GM12864 (cell line): ENCODE measurements around the gene SLC39A8.
"Not testable (repeated sequence)": the region's sequence is repeated elsewhere in the genome, so short reads cannot be mapped to it uniquely, and the experiment has no call there.

Experiments
- DNase-seq: peaks from one replicate; pipeline ENCODE4 v3.0.0-alpha.2; 2011; ENCODE audit warnings: low read depth
- H3K4me3 ChIP-seq: 2 replicates; pipeline ENCODE4 v1.5.1; 2011; ENCODE audit warnings: mild to moderate bottlenecking, low read depth, low read length, control low read depth
- TF ChIP-seq, protein P1 (sequence below): IDR thresholded peaks from 2 replicates; pipeline ENCODE4 v1.5.1; 2011; ENCODE audit warnings: low read depth, mild to moderate bottlenecking, moderate library complexity, low read length, control low read depth, inconsistent platforms; ENCODE audit errors: missing control alignments

Gene SLC39A8

DNA sequence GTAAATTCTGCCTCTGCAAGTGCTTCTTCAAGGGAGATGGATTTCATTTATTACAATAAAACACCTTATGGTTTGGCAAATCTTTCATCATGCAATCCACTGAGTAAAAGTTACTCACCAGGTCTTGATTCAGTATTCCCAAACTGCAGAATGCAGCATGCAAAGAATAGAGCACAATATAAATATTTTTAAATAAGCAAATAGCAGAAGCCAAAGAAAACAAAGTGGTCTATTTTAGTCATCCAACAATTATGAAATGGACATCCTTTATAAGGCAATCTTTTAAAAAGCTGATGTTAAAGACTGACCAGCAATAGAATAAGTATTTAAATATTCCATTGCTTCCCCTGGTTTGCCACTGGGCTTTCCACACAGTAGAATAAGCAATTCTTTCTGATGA is 59.5 kb downstream of the SLC39A8 start:
- TF ChIP-seq, protein P1, sequence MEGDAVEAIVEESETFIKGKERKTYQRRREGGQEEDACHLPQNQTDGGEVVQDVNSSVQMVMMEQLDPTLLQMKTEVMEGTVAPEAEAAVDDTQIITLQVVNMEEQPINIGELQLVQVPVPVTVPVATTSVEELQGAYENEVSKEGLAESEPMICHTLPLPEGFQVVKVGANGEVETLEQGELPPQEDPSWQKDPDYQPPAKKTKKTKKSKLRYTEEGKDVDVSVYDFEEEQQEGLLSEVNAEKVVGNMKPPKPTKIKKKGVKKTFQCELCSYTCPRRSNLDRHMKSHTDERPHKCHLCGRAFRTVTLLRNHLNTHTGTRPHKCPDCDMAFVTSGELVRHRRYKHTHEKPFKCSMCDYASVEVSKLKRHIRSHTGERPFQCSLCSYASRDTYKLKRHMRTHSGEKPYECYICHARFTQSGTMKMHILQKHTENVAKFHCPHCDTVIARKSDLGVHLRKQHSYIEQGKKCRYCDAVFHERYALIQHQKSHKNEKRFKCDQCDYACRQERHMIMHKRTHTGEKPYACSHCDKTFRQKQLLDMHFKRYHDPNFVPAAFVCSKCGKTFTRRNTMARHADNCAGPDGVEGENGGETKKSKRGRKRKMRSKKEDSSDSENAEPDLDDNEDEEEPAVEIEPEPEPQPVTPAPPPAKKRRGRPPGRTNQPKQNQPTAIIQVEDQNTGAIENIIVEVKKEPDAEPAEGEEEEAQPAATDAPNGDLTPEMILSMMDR = no peak

DNA sequence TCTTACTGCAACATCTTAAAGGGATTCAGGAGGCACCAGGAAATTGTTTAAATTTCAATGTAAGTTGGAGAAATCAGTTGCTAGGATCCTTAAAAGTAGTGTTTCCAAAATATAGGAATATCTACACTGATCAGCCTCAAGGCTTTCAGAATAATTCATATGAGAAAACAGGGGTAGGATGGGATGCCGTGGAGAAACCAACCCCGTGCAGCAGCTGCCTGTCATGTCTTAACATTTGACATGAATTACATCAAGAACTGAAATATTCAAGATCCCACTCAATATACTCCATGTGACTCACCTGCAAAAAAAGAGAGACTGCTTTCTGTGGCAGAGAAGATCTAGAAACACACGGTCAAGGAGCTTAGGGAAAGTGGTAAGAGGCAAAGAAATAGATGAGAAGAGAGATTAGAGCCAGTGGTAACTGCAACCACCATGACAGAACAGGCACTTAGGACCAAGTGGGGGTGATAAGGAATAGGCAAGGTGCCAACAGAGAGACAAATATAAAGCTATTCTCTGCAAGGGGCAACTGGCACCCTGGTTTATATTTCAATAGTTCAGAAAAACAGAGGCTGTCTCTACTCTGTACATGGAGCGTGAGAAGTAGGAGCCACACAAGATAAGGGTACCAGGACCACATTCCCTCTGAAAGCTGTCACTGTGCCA is 64.0 kb downstream of the SLC39A8 start:
- no peak for DNase-seq
- TF ChIP-seq, protein P1 = no peak
- no peak overlapping the region for H3K4me3 ChIP-seq

More for the DNA sequence above, 59.5 kb downstream of the SLC39A8 start:
- no peak overlapping the region for H3K4me3 ChIP-seq
- DNase-seq = no peak

DNA sequence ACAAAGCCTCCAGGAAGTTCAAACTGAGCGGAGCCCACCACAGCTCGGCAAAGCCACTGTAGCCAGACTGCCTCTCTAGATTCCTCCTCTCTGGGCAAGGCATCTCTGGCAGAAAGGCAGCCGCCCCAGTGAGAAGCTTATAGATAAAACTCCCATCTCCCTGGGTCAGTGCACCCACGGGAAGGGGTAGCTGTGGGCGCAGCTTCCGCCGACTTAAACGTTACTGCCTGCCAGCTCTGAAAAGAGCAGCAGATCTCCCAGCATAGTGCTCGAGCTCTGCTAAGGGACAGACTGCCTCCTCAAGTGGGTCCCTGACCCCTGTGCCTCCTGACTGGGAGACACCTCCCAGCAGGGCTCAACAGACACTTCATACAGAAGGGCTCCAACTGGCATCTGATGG is 72.0 kb downstream of the SLC39A8 start:
- not testable (repeated sequence) for H3K4me3 ChIP-seq, DNase-seq

DNA sequence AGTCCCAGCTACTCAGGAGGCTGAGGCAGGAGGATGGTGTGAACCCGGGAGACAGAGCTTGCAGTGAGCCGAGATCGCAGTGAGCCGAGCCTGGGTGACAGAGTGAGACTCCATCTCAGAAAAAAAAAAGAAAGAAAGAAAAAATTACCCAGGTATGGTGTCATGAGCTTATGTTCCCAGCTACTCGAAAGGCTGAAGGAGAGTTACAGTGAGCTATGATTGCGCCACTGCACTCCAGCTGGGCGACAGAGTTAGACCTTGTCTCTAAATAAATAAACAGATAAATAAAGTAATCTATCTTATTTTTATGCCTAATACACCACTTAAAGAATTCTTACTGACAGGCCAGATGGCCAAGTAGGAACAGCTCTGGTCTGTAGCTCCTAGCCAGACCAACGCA is 73.0 kb downstream of the SLC39A8 start:
- TF ChIP-seq, protein P1 = no peak
- DNase-seq = no peak
- H3K4me3 ChIP-seq = no peak overlapping the region

DNA sequence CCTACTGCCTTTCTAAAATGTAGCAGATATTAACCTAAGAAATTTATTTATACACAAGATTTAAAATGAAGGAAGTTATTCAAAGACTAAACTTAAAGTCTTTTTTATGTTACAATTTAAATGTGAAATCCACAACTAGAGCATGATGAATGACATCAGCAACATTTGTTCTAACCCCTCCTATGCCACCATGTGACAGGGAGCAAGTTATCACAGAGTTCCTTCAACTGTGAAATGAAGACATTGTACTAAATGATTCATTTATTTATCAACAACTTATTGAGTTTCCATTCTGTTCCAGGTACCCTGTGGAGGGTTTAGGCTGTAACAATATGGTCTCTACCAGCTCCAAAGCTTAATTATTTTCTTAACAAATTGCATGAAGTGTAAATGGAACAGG is 76.9 kb downstream of the SLC39A8 start:
- DNase-seq = no peak
- H3K4me3 ChIP-seq = no peak overlapping the region
- TF ChIP-seq, protein P1 = no peak

DNA sequence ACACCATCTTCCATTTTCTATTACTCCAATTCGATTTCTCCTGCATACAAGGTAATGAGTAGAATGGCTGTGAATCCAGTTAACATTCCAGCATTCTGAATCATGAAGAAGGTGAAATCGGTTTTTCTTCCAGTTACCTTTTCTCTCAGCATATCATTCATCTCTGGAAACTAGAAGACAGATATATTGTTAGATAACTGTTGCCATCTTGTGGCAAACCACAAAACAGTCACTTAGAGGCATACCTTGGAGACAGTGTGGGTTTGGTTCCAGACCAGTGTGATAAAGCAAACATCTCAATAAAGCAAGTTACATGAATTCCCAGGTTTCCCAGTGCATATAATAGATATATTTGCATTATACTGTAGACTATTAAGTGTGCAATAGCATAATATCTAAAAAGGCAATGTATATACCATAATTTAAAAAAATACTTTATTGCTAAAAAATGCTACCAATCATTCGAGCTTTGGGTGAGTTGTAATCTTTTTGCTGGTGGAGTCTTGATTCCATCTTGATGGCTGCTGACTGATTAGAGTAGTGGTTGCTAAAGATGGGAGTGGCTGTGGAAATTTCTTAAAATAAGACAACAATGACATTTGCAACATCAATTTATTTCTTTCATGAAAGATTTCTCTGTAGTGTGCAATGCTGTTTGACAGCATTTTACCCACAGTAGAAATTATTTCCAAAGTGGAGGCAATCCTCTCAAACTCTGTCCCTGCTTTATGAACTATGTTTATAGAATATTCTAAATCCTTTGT is 82.1 kb downstream of the SLC39A8 start:
- DNase-seq = peak; percentile 3
- TF ChIP-seq, protein P1 = peak; percentile 37
- no peak overlapping the region for H3K4me3 ChIP-seq

DNA sequence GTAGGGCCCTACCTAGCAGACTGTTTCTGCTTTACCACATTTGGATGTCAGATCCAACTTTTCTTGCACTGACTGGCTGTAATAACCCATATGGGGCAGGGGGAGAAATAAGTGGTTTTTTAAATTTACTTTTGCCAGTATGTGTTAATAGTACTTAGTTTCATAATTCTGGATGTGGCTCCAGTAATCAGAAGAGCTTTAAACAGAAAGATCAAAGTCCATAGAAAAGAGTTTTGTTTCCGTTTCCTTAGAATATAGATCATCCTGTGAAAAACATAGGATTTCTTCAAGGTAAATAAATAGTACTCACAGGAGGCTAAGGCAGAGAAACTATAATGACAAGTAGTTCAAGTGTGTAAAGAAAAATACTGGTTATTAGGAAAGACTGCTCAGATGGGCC is 85.6 kb downstream of the SLC39A8 start:
- no peak for DNase-seq
- TF ChIP-seq, protein P1 = no peak
- no peak overlapping the region for H3K4me3 ChIP-seq
